ENCODE results near the gene ELL2. TPM values are rescaled to one million over a fixed set of nuclear protein-coding genes. Genes with fewer than 3 reads are reported as not detected.
A peak's percentile ranks its signal among the peaks of the same experiment; 100 is the strongest.

ELL2 gene
- total and polyA plus RNA-seq, 2 of the 13 experiments (the other 11 are each of a cell fraction or from before 2014, with no cell fraction given): 78.9 to 97.1 TPM

DNA sequence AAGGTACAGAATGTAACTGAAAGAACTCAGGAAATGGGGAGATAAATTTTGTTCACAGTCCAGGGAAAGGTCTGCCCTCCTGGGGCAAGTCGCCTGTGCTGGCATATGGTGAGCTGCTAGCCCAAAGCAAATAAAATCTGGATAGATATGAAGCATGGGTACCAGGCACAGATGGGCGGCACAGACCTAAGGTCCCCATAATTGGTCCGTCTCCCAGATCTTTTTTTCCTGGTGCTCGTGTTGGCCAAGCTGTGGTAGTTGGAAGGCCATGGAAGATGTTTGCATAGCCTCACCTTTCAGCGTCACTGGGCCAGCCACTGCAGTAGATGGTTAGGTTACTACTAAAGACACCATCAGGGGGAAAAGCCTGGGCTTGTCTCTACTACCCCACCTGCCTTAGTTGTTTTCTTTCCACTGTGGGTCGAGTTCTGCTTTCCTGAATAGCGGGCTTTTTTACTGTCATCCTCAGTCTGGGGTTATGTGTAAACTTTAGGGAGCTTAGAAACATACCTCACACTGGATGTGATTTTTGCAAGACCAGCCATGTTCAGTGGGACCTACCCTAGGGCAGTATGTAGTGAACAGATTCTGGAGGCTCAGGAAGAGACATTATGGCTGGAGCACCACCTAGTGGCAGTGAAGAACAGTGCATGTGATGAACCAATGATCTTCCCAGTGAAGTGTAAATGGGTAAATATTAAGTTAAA, 114.9 kb downstream of the ELL2 start (continued):
- TF ChIP-seq, protein P1, sequence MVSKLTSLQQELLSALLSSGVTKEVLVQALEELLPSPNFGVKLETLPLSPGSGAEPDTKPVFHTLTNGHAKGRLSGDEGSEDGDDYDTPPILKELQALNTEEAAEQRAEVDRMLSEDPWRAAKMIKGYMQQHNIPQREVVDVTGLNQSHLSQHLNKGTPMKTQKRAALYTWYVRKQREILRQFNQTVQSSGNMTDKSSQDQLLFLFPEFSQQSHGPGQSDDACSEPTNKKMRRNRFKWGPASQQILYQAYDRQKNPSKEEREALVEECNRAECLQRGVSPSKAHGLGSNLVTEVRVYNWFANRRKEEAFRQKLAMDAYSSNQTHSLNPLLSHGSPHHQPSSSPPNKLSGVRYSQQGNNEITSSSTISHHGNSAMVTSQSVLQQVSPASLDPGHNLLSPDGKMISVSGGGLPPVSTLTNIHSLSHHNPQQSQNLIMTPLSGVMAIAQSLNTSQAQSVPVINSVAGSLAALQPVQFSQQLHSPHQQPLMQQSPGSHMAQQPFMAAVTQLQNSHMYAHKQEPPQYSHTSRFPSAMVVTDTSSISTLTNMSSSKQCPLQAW (CRISPR knock-in tag; IDR thresholded peaks at IDR 0.05): 0 out of 2 replicates have a peak, but pooled peaks have one; percentile 20
- TF ChIP-seq SMARCE1 (IDR thresholded peaks at IDR 0.05; ENCODE audit: borderline replicate concordance) (no peak), ZNF124 (CRISPR knock-in tag; IDR thresholded peaks at IDR 0.05) (no peak), SALL1 (CRISPR knock-in tag; IDR thresholded peaks at IDR 0.05) (peak; percentile 20; the same call in 1 of the 2 replicates), ZNF614 (CRISPR knock-in tag; IDR thresholded peaks at IDR 0.05; ENCODE audit: borderline replicate concordance) (0 out of 2 replicates have a peak, but pooled peaks have one; percentile 36), IRF2 (CRISPR knock-in tag; IDR thresholded peaks at IDR 0.05) (0 out of 2 replicates have a peak, but pooled peaks have one; percentile 32), ZNF20 (CRISPR knock-in tag; IDR thresholded peaks at IDR 0.05) (no peak), RAD21 (CRISPR knock-in tag; IDR thresholded peaks at IDR 0.05) (peak; percentile 84), TEAD3 (CRISPR knock-in tag; optimal IDR thresholded peaks at IDR 0.05; ENCODE audit: borderline replicate concordance) (peak; percentile 32), ELF3 (CRISPR knock-in tag; IDR thresholded peaks at IDR 0.05) (0 out of 2 replicates have a peak, but pooled peaks have one; percentile 35), JDP2 (CRISPR knock-in tag; IDR thresholded peaks at IDR 0.05; ENCODE audit: borderline replicate concordance) (no peak), BCL6 (CRISPR knock-in tag; IDR thresholded peaks at IDR 0.05) (no peak), IKZF1 (IDR thresholded peaks at IDR 0.05) (no peak)
- TF ChIP-seq, protein P2, sequence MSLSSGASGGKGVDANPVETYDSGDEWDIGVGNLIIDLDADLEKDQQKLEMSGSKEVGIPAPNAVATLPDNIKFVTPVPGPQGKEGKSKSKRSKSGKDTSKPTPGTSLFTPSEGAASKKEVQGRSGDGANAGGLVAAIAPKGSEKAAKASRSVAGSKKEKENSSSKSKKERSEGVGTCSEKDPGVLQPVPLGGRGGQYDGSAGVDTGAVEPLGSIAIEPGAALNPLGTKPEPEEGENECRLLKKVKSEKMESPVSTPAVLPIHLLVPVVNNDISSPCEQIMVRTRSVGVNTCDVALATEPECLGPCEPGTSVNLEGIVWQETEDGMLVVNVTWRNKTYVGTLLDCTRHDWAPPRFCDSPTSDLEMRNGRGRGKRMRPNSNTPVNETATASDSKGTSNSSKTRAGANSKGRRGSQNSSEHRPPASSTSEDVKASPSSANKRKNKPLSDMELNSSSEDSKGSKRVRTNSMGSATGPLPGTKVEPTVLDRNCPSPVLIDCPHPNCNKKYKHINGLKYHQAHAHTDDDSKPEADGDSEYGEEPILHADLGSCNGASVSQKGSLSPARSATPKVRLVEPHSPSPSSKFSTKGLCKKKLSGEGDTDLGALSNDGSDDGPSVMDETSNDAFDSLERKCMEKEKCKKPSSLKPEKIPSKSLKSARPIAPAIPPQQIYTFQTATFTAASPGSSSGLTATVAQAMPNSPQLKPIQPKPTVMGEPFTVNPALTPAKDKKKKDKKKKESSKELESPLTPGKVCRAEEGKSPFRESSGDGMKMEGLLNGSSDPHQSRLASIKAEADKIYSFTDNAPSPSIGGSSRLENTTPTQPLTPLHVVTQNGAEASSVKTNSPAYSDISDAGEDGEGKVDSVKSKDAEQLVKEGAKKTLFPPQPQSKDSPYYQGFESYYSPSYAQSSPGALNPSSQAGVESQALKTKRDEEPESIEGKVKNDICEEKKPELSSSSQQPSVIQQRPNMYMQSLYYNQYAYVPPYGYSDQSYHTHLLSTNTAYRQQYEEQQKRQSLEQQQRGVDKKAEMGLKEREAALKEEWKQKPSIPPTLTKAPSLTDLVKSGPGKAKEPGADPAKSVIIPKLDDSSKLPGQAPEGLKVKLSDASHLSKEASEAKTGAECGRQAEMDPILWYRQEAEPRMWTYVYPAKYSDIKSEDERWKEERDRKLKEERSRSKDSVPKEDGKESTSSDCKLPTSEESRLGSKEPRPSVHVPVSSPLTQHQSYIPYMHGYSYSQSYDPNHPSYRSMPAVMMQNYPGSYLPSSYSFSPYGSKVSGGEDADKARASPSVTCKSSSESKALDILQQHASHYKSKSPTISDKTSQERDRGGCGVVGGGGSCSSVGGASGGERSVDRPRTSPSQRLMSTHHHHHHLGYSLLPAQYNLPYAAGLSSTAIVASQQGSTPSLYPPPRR (CRISPR knock-in tag; IDR thresholded peaks at IDR 0.05; ENCODE audit: borderline replicate concordance): no peak
- TF ChIP-seq, protein P3, sequence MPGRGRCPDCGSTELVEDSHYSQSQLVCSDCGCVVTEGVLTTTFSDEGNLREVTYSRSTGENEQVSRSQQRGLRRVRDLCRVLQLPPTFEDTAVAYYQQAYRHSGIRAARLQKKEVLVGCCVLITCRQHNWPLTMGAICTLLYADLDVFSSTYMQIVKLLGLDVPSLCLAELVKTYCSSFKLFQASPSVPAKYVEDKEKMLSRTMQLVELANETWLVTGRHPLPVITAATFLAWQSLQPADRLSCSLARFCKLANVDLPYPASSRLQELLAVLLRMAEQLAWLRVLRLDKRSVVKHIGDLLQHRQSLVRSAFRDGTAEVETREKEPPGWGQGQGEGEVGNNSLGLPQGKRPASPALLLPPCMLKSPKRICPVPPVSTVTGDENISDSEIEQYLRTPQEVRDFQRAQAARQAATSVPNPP (CRISPR knock-in tag; IDR thresholded peaks at IDR 0.05): no peak

Data from HepG2 (cell line).